ENCODE data around the gene H2AZ2.
"Not testable (repeated sequence)": the region's sequence is repeated elsewhere in the genome, so short reads cannot be mapped to it uniquely, and the experiment has no call there.

H2AZ2 gene

DNA sequence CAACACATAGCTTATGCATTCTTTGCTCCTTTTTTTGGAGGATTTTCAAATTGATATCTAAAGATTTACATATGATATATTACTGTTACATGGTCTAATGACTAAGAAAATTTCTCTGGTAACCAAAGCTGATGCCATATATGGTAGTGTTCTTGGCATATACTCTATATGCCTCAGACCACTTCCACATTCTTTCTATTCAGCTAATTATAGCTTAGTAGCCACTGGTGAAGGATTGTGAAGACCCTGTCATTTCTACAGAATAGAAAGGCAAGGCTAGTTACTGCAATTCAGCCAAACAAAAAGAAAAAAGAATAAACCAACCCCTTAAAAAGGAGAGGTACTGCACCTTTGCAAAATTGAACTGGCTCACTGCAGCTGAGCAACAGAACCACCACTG lies 33.7 kb upstream of the H2AZ2 start:
- H3K36me3 Mint-ChIP-seq, result peaks cover 3% of the 10 kb centered on the region
- peaks cover 25% of the 10 kb centered on the region for H3K4me1 Mint-ChIP-seq
- no peaks in the 10 kb centered on the region for H3K27me3 Mint-ChIP-seq
- H3K9me3 Mint-ChIP-seq, result no peaks in the 10 kb centered on the region
- no peak for DNase-seq (ENCODE audit: low spot score in 2 of 2)
- ATAC-seq (ENCODE audit: low read depth), result no peak
- no peak overlapping the region for H3K27ac Mint-ChIP-seq
- no peak overlapping the region for H3K4me3 Mint-ChIP-seq

DNA sequence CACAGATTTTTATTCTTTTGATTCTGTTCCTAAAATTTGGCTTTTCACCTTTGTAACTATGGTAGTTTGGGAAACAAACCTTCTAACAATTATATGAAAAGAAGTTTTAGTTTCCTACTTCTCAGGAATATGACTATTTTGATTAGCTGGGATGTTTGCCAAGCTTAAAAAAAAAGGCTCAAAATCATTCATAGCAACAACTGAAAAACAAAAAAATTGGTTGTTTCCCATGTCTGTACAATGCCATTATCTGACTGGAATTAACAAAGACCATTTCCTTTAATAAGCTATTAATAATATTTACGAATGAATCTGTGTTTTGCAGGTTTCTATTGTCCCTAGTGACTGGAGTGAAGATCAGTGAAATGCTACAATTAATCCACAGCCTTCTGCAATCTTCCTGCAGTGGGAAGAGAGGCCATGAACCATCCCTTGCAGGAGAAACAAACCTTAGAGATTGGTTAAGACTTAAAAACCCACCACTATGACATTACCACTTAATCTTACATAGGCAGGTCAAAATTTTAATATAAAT lies 33.2 kb upstream of the H2AZ2 start:
- no peak for ATAC-seq (ENCODE audit: low read depth)
- Mint-ChIP-seq H3K27ac (peak overlapping the region; percentile 2), H3K4me1 (peaks cover 25% of the 10 kb centered on the region)

DNA sequence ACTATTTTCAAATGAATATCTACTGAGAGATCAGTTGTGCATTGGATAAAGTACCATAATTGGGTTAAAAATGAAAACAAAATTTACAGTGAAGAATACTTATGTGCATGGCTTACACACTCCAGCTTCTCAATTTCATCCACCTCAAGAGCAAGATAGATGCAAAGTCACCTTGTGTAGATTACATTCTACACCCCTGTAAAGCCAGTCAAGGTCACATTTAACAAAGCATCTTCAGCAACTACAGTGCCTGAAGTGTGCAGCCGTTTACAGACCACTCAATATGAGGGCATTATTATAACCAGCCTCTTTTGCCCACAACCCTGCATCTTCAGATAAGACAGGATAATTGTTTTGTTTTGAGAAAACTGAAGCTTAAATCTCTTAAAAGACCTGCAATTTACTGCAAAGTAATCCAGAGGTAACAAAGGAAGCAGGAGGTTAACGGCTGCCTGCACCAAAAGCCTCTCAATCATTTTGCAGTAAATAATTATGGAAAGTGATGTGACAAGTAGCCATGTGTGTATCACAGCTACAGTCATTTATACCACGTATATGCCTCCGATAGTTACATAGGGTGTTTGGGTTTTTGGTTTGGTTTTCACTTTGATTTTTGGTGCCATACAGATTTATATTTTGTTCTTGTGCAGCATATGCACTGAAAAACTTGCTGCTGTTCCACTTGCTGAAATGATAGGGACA lies 32.6 kb upstream of the H2AZ2 start:
- peaks cover 3% of the 10 kb centered on the region for H3K36me3 Mint-ChIP-seq
- no peak for ATAC-seq (ENCODE audit: low read depth)
- H3K4me3 Mint-ChIP-seq, result peak overlapping the region; percentile 50
- DNase-seq (ENCODE audit: low spot score in 2 of 2), result no peak
- no peaks in the 10 kb centered on the region for H3K27me3 Mint-ChIP-seq
- H3K27ac Mint-ChIP-seq, result peak overlapping the region; percentile 2
- no peaks in the 10 kb centered on the region for H3K9me3 Mint-ChIP-seq
- H3K4me1 Mint-ChIP-seq, result peaks cover 21% of the 10 kb centered on the region

More for the DNA sequence above, 33.2 kb upstream of the H2AZ2 start:
- peaks cover 3% of the 10 kb centered on the region for H3K36me3 Mint-ChIP-seq
- no peaks in the 10 kb centered on the region for H3K27me3 Mint-ChIP-seq
- no peaks in the 10 kb centered on the region for H3K9me3 Mint-ChIP-seq
- DNase-seq (ENCODE audit: low spot score in 2 of 2), result no peak
- peak overlapping the region; percentile 50 for H3K4me3 Mint-ChIP-seq

DNA sequence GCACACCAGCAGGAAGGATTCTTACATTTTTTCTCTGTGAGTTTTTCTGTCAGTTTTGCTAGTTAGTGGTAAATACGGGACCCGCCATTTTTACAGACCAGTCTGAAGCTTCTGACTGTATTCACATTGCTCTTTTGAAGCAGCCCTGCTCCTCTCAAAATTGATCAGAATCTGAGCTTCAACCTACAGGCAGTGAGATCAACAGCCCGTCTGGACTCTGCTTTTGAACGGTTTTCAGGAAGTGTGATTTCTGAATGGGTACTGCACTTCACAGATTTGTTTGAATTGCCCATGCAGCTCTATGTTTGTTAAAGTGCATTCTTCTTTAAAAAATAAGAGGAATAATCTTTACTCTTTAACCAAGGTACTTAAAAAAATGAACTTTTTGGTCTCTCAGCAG lies 28.5 kb upstream of the H2AZ2 start:
- Mint-ChIP-seq H3K36me3 (no peaks in the 10 kb centered on the region), H3K9me3 (no peaks in the 10 kb centered on the region), H3K4me3 (no peak overlapping the region), H3K27me3 (no peaks in the 10 kb centered on the region), H3K4me1 (peaks cover 13% of the 10 kb centered on the region), H3K27ac (no peak overlapping the region)
- DNase-seq (ENCODE audit: low spot score in 2 of 2) (no peak), ATAC-seq (ENCODE audit: low read depth) (peak; percentile 41)

DNA sequence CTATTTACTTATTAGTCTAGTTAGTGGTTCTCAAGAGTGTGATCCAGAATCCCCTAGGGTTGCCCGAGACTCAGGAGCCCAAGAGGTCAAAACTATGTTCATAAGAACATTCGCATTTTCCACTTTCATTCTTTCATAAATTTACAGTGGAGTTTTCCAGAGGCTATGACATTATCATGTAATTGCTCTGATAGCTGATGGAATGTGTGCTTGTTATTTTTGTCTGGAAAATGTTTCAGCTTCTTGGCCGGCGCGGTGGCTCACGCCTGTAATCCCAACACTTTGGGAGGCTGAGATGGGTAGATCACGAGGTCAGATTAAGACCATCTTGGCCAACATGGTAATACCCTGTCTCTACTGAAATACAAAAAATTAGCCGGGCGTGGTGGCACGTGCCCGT lies 27.4 kb upstream of the H2AZ2 start:
- Mint-ChIP-seq H3K27ac (no peak overlapping the region), H3K9me3 (no peaks in the 10 kb centered on the region), H3K4me3 (no peak overlapping the region), H3K27me3 (no peaks in the 10 kb centered on the region), H3K4me1 (peaks cover 5% of the 10 kb centered on the region), H3K36me3 (no peaks in the 10 kb centered on the region)
- DNase-seq (ENCODE audit: low spot score in 2 of 2) (no peak), ATAC-seq (ENCODE audit: low read depth) (no peak)

DNA sequence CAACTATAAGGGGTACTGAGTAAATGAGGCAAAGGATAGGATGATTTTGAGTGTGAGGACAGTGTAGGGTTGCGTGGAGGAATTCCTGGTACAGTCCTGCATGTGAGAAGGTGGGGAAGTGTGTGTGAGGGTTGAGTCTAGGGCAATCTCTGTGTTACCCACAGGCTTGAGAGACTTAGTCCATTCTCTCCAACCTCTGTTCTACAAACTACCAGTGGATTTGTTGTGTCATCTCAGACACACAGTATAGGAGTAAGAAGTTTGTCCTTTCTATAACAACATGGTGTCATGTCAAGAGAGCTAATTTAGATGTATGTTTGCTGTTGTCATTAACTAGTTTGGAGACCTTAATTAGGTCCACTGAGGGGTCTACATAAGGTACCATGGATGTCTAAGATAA lies 24.9 kb upstream of the H2AZ2 start:
- ATAC-seq (ENCODE audit: low read depth) (no peak), DNase-seq (ENCODE audit: low spot score in 2 of 2) (no peak)
- Mint-ChIP-seq H3K4me1 (peaks cover 3% of the 10 kb centered on the region), H3K27me3 (no peaks in the 10 kb centered on the region), H3K27ac (no peak overlapping the region), H3K4me3 (no peak overlapping the region), H3K36me3 (no peaks in the 10 kb centered on the region), H3K9me3 (no peaks in the 10 kb centered on the region)

DNA sequence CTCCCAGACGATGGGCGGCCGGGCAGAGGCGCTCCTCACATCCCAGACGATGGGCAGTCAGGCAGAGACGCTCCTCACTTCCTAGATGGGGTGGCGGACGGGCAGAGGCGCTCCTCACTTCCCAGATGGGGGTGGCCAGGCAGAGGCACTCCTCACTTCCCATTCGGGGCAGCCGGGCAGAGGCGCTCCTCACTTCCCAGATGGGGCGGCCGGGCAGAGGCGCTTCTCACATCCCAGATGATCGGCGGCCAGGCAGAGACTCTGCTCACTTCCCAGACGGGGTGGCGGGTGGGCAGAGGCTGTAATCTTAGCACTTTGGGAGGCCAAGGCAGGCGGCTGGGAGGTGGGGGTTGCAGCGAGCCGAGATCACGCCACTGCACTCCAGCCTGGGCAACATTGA lies 24.0 kb upstream of the H2AZ2 start:
- not testable (repeated sequence) for H3K4me1 Mint-ChIP-seq; H3K36me3 Mint-ChIP-seq; H3K4me3 Mint-ChIP-seq; H3K27me3 Mint-ChIP-seq; DNase-seq (ENCODE audit: low spot score in 2 of 2); ATAC-seq (ENCODE audit: low read depth); H3K9me3 Mint-ChIP-seq; H3K27ac Mint-ChIP-seq

DNA sequence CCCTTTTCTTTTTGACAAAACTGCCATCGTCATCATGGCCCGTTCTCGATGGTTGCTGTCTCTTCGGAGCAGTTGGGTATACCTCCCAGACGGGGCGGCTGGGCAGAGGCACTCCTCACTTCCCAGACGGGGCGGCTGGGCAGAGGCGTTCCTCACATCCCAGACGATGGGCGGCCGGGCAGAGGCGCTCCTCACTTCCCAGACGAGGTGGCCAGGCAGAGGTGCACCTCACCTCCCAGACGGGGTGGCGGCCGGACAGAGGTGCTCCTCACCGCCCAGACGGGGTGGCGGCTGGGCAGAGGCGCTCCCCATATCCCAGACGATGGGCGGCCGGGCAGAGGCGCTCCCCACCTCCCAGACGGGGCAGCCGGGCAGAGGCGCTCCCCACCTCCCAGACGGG lies 22.9 kb upstream of the H2AZ2 start:
- H3K9me3 Mint-ChIP-seq; ATAC-seq (ENCODE audit: low read depth); DNase-seq (ENCODE audit: low spot score in 2 of 2); H3K27me3 Mint-ChIP-seq; H3K27ac Mint-ChIP-seq; H3K36me3 Mint-ChIP-seq; H3K4me3 Mint-ChIP-seq; H3K4me1 Mint-ChIP-seq: not testable (repeated sequence)

DNA sequence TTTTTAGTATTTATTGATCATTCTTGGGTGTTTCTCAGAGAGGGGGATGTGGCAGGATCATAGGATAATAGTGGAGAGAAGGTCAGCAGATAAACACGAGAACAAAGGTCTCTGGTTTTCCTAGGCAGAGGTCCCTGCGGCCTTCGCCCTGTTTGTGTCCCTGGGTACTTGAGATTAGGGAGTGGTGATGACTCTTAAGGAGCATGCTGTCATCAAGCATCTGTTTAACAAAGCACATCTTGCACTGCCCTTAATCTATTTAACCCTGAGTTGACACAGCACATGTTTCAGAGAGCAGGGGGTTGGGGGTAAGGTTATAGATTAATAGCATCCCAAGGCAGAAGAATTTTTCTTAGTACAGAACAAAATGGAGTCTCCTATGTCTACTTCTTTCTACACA lies 22.4 kb upstream of the H2AZ2 start:
- H3K4me1 Mint-ChIP-seq; ATAC-seq (ENCODE audit: low read depth); DNase-seq (ENCODE audit: low spot score in 2 of 2); H3K27me3 Mint-ChIP-seq; H3K27ac Mint-ChIP-seq; H3K9me3 Mint-ChIP-seq; H3K4me3 Mint-ChIP-seq; H3K36me3 Mint-ChIP-seq: not testable (repeated sequence)

DNA sequence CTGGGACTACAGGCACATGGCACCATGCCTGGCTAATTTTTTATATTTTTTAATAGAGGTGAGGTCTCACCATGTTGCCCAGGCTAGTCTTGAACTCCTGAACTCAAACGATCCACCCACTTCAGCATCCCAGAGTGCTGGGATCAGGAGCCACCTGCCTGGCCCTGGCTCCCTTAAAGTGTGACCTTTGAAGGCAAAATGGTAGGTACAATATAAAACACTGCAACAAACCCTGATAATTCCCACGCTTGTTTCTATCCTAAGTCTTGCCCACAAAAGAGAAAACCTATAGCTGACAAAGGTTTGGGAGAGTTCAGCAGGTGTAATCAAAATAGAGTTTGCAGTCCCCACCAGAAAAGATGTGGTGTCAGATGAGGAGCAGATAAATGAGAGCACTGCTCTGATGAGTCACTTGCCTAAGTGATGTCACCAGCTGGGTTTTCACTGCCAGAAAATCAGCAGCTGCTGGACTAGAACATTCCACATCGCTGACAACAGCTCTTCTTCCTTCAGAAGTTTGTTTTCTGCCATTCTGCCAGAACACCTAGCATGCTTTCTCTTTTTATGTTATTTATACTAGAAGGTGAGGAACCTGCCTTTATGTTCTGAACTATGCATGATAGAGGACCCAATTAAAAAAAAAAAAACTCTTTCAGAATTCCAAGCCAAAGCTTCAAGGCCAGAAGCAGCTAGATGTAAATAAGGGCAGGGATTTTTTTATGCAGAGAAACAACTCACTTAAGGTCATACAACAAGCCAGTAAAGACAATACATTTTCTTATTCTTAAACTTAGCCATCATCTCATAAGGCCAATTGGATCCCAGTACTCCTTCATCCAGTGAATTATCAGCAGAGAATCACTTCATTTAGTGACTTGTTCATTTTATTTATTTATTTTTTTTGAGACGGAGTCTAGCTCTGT lies 19.4 kb upstream of the H2AZ2 start:
- Mint-ChIP-seq H3K4me3 (no peak overlapping the region), H3K4me1 (no peaks in the 10 kb centered on the region), H3K27me3 (peaks cover 3% of the 10 kb centered on the region), H3K36me3 (no peaks in the 10 kb centered on the region), H3K9me3 (no peaks in the 10 kb centered on the region), H3K27ac (no peak overlapping the region)
- no peak for ATAC-seq (ENCODE audit: low read depth)
- no peak for DNase-seq (ENCODE audit: low spot score in 2 of 2)

DNA sequence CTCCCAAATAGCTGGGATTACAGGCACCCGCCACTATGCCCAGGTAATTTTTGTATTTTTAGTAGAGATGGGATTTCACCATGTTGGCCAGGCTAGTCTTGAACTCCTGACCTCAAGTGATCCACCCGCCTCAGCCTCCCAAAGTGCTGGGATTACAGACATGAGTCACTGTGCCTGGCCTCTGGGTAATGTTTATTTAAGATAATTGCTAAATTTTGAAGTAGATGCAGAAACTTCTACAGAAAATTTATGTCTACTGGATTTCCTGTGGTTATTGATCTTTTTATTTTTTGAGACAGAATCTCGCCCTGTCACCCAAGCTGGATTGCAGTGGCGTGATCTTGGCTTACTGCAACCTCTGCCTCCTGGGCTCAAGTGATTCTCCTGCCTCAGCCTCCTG lies 14.1 kb upstream of the H2AZ2 start:
- not testable (repeated sequence) for H3K4me3 Mint-ChIP-seq; DNase-seq (ENCODE audit: low spot score in 2 of 2); H3K27me3 Mint-ChIP-seq; H3K27ac Mint-ChIP-seq; H3K36me3 Mint-ChIP-seq; H3K9me3 Mint-ChIP-seq; H3K4me1 Mint-ChIP-seq; ATAC-seq (ENCODE audit: low read depth)

DNA sequence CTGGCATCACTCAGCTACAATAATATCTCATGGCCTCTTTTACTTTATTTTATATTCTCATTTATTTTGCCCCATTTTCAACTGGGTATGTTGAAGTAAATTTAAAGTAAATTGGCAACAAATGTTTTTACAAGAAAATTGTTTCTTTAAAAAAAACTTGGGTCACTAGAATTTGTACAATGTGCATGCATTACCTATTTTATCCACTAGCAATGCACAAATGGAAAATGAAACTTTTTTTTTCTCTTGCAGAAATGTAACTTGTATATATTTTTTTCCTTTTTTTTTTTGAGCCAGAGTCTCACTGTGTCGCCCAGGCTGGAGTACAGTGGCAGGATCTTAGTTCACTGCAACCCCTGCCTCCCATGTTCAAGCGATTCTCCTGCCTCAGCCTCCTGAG lies 10.3 kb upstream of the H2AZ2 start:
- Mint-ChIP-seq H3K4me1 (no peaks in the 10 kb centered on the region), H3K27ac (no peak overlapping the region), H3K36me3 (no peaks in the 10 kb centered on the region), H3K4me3 (no peak overlapping the region), H3K9me3 (no peaks in the 10 kb centered on the region), H3K27me3 (peaks cover 3% of the 10 kb centered on the region)
- no peak for ATAC-seq (ENCODE audit: low read depth)
- DNase-seq (ENCODE audit: low spot score in 2 of 2), result no peak

DNA sequence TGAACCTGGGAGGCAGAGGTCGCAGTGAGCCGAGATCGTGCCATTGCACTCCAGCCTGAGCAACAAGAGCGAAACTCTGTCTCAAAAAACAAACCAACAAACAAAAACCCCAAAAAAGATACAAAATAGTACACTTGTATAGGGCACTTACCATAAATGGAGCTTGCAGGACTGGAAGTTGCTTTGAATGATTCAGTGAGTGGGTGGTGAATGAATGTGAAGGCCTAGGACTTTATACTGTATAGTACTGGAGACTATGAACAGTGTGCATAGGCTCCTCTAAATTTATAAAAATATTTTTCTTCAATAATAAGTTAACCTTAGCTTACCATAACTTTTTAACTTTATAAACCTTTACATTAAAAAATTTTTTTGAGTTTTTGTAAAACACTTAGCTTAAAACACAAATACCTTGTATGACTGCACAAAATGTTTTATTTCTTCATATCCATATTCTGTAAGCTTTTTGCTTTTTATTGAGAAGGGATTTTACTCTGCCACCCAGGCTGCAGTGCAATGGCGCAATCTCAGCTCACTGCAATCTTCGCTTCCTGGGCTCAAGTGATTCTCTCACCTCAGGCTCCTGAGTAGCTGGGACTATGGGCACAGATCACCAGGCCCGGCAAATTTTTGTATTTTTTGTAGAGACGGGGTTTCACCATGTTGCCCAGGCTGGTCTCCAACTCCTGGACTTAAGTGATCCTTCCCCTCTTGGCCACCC lies 6.9 kb upstream of the H2AZ2 start:
- Mint-ChIP-seq H3K9me3 (no peaks in the 10 kb centered on the region), H3K4me1 (no peaks in the 10 kb centered on the region), H3K36me3 (no peaks in the 10 kb centered on the region), H3K27me3 (no peaks in the 10 kb centered on the region), H3K4me3 (no peak overlapping the region), H3K27ac (no peak overlapping the region)
- DNase-seq (ENCODE audit: low spot score in 2 of 2), result no peak
- ATAC-seq (ENCODE audit: low read depth), result no peak

DNA sequence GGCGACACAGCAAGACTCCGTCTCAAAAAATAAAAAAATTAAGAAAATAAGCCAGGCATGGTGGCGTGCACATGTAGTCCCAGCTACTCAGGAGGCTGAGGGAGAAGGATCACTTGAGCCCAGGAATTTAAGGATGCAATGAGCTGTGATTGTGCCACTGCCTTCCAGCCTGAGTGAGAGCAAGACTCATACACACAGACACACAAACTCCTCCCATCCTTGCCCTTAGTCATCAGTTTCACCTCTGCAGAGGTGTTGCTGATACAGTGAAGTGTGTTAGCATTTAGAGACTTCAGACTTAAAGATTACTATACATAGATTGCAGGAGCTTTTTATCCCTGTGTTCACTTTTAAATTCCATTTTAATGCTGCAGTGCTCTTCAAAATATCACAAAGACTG lies 5.5 kb upstream of the H2AZ2 start:
- DNase-seq (ENCODE audit: low spot score in 2 of 2) (no peak), ATAC-seq (ENCODE audit: low read depth) (no peak)
- H3K4me1 Mint-ChIP-seq, result no peaks in the 10 kb centered on the region
- H3K27ac Mint-ChIP-seq, result no peak overlapping the region
- no peak overlapping the region for H3K4me3 Mint-ChIP-seq
- H3K9me3 Mint-ChIP-seq, result no peaks in the 10 kb centered on the region
- no peaks in the 10 kb centered on the region for H3K27me3 Mint-ChIP-seq
- H3K36me3 Mint-ChIP-seq, result no peaks in the 10 kb centered on the region

Measured in memory B cell (primary cell).